OCI-LY7 (cell line): Measurements from ENCODE around the gene BAIAP2L2. TPM values are rescaled to one million over a fixed set of nuclear protein-coding genes. Genes with fewer than 3 reads are reported as not detected.
A peak's percentile ranks its signal among the peaks of the same experiment; 100 is the strongest.

Experiments used
- BruUV-seq: library from RNA; stranded (reverse); fragments of 400-500 nt; replicated peaks from 2 replicates; lab custom pipeline; 2021; lab: Mats Ljungman, UMichigan
- CTCF ChIA-PET: fragments of 300-600 bp; sonication (Branson Sonifier 250); formaldehyde crosslinking; loops from one replicate; lab custom pipeline; 2022; ENCODE audit warnings: antibody characterized with exemption; ENCODE audit not compliant: unreplicated experiment; lab: Charles Lee
- POLR2A ChIA-PET: fragments of 300-600 bp; sonication (Branson Sonifier 250); formaldehyde crosslinking; loops from one replicate; lab custom pipeline; 2022; ENCODE audit warnings: antibody characterized with exemption; lab: Charles Lee
- DNase-seq: peaks from one replicate; pipeline ENCODE4 v3.0.0-alpha.2; 2015; ENCODE audit warnings: low spot score
- H2AFZ ChIP-seq: fragments of 200-600 bp; sonication (generic), shearing (Covaris generic); 2 replicates; pipeline ENCODE4 v1.6.1; 2014; ENCODE audit warnings: mild to moderate bottlenecking, antibody characterized with exemption, low read length, moderate library complexity
- H3K27ac ChIP-seq: fragments of 200-600 bp; sonication (generic); 2 replicates; pipeline ENCODE4 v1.5.1; 2014; ENCODE audit warnings: mixed run types, low read depth, mild to moderate bottlenecking, moderate library complexity, low read length, inconsistent platforms; ENCODE audit not compliant: poor library complexity, severe bottlenecking
- H3K36me3 ChIP-seq: fragments of 200-600 bp; sonication (generic); 2 replicates; pipeline ENCODE4 v1.6.1; 2014; ENCODE audit warnings: mild to moderate bottlenecking, antibody characterized with exemption, low read length, moderate library complexity, mixed read lengths; ENCODE audit not compliant: insufficient read depth
- H3K4me1 ChIP-seq: fragments of 200-600 bp; sonication (generic); 2 replicates; pipeline ENCODE4 v1.5.1; 2014; ENCODE audit warnings: mild to moderate bottlenecking, low read length; ENCODE audit not compliant: insufficient read depth, poor library complexity, severe bottlenecking
- H3K4me2 ChIP-seq: fragments of 200-600 bp; sonication (generic); 2 replicates; pipeline ENCODE4 v1.6.1; 2014; ENCODE audit warnings: mild to moderate bottlenecking, low read length
- H3K4me3 ChIP-seq: fragments of 200-600 bp; sonication (generic); 2 replicates; pipeline ENCODE4 v1.5.1; 2014; ENCODE audit warnings: mild to moderate bottlenecking, low read depth, low read length; ENCODE audit not compliant: poor library complexity, severe bottlenecking
- H3K79me2 ChIP-seq: fragments of 200-600 bp; sonication (generic); 2 replicates; pipeline ENCODE4 v1.6.1; 2016; ENCODE audit warnings: low read depth, mild to moderate bottlenecking, low read length, moderate library complexity, mixed read lengths; ENCODE audit not compliant: insufficient read depth
- H3K9me2 ChIP-seq: fragments of 200-600 bp; sonication (generic); 2 replicates; pipeline ENCODE4 v1.6.1; 2016; ENCODE audit warnings: mild to moderate bottlenecking, low read length, mixed read lengths; ENCODE audit not compliant: insufficient read depth
- H3K9me3 ChIP-seq: fragments of 200-600 bp; sonication (generic); 2 replicates; pipeline ENCODE4 v1.6.1; 2014; ENCODE audit warnings: mild to moderate bottlenecking, mixed run types, low read length, mixed read lengths
- H4K20me1 ChIP-seq: fragments of 200-600 bp; sonication (generic); 2 replicates; pipeline ENCODE4 v1.6.1; 2014; ENCODE audit warnings: mild to moderate bottlenecking, antibody characterized with exemption, low read length, moderate library complexity, mixed read lengths; ENCODE audit not compliant: insufficient read depth
- EZH2phosphoT487 ChIP-seq: fragments of 200-600 bp; sonication (generic); IDR thresholded peaks from 2 replicates; pipeline ENCODE4 v1.6.1; 2018; ENCODE audit warnings: low read depth, borderline replicate concordance, mild to moderate bottlenecking, mixed run types, antibody characterized with exemption, low read length, moderate library complexity, mixed read lengths
- intact Hi-C: fragments of 100-400 bp; cut with micrococcal nuclease; formaldehyde crosslinking; loops from one replicate; pipeline ENCODE4 v1.10.0; 2022; ENCODE audit not compliant: unreplicated experiment
- total RNA-seq, 2 experiments: library from RNA; depleted of rRNA in 1 of 2; stranded (reverse); fragments of >200 nt in 1 of 2; shearing (Covaris generic) in 1 of 2; gene quantifications; 2 replicates each; pipeline ENCODE4 v1.2.3, GENCODE V29; 2014 to 2022
- TF ChIP-seq, protein P1 (sequence below): fragments of 200-600 bp; sonication (generic); conservative IDR thresholded peaks from 2 replicates; pipeline ENCODE4 v1.5.1; 2014; ENCODE audit warnings: mild to moderate bottlenecking, antibody characterized with exemption, low read length, moderate library complexity, mixed read lengths

BAIAP2L2 gene
- total RNA-seq, 2 experiments from 2014 or later: 0.35 to 1.9 TPM

DNA sequence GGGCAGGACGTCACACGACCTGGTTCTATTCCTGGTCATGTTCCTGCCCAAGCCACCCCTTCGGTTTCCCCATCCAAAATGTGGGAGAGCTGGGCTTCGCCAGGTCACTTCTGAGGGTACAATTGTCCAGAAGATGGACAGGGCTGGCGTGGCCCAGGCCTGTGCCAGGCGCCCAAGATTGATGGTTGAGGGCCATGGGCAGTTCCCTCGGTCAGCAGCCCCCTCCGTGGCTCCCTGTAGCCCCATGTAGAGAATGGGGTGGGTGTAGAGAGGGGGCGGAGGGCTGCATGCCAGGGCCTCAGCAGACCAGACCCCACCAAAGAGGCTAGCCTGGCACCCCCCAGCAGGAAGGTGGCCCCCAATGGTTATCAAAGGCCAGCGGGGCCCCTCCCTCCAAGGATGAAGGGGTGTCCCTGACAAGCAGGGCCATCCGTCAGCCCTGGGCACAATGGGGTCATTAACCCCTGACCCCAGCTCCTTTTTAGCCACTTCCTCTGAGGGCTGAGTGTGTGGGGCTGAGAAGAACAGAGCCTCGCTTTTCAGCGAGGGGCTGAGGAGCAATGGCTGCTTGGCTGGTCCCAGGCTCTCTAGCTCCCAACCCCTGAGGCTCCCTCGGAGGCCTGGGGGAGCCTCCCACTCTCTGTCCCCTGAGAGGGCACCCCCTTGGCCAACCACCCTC is 64.3 kb downstream of the BAIAP2L2 start:
- POLR2A ChIA-PET: no interaction called here

DNA sequence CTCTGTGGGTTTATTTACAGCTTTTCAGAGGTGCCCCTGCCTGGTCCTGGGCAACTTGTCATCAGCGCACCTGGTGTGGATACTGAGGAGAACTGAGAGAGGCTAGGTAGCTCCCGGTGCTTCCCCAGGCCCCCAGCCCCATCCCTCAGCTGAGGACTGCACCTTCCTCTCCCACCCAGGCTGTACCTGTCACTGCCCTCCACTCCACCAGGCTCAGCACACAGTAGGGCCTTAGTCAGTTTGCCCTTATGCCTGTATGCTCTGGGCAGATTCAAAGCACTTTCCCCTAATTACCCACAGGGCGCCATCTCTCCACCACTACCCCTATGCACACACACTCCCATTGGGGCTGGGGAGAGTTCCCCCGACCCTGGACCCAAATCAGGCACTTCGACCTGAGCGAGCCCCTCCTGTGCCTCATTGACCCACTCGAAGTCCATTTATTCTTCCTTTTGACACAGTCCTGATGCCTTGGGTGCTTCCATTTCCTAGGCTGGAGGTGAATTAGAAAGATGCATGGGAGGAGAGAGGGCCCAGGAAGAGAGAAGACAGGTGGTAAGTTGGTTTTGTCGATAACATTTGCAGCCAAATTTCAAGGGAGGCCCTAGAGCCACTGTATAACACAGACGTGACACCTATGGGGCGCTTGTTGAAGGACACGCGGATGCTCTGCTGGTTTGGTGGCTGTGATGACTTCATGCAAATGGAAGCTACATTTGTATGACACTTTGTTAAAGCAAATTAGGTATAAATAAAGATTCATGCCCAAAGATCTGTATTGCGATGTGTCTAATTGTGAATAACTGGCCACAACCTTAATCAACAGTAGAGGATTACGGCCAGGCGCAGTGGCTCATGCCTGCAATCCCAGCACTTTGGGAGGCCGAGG is 67.1 kb downstream of the BAIAP2L2 start:
- Histone ChIP-seq H4K20me1 (no peaks in the 10 kb centered on the region), H3K4me1 (no peaks in the 10 kb centered on the region), H3K27ac (no peak overlapping the region), H3K4me3 (no peak overlapping the region), H3K9me2 (no peaks in the 10 kb centered on the region), H3K4me2 (no peak overlapping the region), H3K79me2 (no peaks in the 10 kb centered on the region), H2AFZ (no peak overlapping the region), H3K9me3 (no peaks in the 10 kb centered on the region), H3K36me3 (no peaks in the 10 kb centered on the region)
- POLR2A ChIA-PET: no interaction called here
- DNase-seq: peak; percentile 12
- no TSS peak for BruUV-seq
- no peak for TF ChIP-seq EZH2phosphoT487
- TF ChIP-seq, protein P1, sequence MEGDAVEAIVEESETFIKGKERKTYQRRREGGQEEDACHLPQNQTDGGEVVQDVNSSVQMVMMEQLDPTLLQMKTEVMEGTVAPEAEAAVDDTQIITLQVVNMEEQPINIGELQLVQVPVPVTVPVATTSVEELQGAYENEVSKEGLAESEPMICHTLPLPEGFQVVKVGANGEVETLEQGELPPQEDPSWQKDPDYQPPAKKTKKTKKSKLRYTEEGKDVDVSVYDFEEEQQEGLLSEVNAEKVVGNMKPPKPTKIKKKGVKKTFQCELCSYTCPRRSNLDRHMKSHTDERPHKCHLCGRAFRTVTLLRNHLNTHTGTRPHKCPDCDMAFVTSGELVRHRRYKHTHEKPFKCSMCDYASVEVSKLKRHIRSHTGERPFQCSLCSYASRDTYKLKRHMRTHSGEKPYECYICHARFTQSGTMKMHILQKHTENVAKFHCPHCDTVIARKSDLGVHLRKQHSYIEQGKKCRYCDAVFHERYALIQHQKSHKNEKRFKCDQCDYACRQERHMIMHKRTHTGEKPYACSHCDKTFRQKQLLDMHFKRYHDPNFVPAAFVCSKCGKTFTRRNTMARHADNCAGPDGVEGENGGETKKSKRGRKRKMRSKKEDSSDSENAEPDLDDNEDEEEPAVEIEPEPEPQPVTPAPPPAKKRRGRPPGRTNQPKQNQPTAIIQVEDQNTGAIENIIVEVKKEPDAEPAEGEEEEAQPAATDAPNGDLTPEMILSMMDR: no peak
- intact Hi-C loops: no loop called here
- CTCF ChIA-PET: no interaction called here

More for the DNA sequence above, 64.3 kb downstream of the BAIAP2L2 start:
- Histone ChIP-seq H3K79me2 (no peaks in the 10 kb centered on the region), H3K9me3 (no peaks in the 10 kb centered on the region), H3K9me2 (no peaks in the 10 kb centered on the region), H3K36me3 (no peaks in the 10 kb centered on the region), H3K4me3 (no peak overlapping the region), H3K4me2 (no peak overlapping the region), H2AFZ (no peak overlapping the region), H3K27ac (no peak overlapping the region), H4K20me1 (no peaks in the 10 kb centered on the region), H3K4me1 (no peaks in the 10 kb centered on the region)
- BruUV-seq: no TSS peak
- DNase-seq: no peak
- intact Hi-C loops: no loop called here
- TF ChIP-seq, protein P1: no peak
- TF ChIP-seq EZH2phosphoT487: no peak
- CTCF ChIA-PET: no interaction called here

DNA sequence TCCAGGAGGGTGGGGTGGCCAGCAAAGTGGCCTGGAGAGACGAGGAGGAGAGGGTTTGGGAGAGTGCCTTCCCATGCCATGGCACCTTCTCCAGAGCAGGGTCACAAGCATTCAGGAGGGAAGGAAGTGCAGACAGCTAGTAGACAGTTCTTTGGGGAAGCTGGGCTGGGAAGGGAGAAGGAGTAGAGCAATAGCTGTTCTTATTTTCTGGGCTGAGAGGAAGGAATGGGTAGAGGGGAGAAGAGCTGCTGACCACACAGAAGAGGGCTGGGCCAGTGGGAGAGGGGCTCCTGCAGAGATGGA is 68.0 kb downstream of the BAIAP2L2 start:
- H3K36me3 ChIP-seq: no peaks in the 10 kb centered on the region
- ChIA-PET POLR2A (no interaction called here), CTCF (no interaction called here)
- no peaks in the 10 kb centered on the region for H3K79me2 ChIP-seq
- H2AFZ ChIP-seq: no peak overlapping the region
- no peaks in the 10 kb centered on the region for H3K4me1 ChIP-seq
- H3K9me2 ChIP-seq: no peaks in the 10 kb centered on the region
- no peak overlapping the region for H3K4me2 ChIP-seq
- TF ChIP-seq, protein P1: no peak
- TF ChIP-seq EZH2phosphoT487: no peak
- H4K20me1 ChIP-seq: no peaks in the 10 kb centered on the region
- DNase-seq: no peak
- intact Hi-C loops: no loop called here
- no peak overlapping the region for H3K4me3 ChIP-seq
- BruUV-seq: no TSS peak
- no peaks in the 10 kb centered on the region for H3K9me3 ChIP-seq
- H3K27ac ChIP-seq: no peak overlapping the region
